Activated CD8-positive, alpha-beta T cell treated with anti-CD3 and anti-CD28 coated beads for 36 hours (primary cell): ENCODE results near the gene NCR2. TPM values are rescaled to one million over a fixed set of nuclear protein-coding genes. Genes with fewer than 3 reads are reported as not detected.
A peak's percentile ranks its signal among the peaks of the same experiment; 100 is the strongest.

Source experiments
- ATAC-seq: fragments of 200-7000 bp; cut with Tn5 transposase; one replicate; pipeline ENCODE4 v1.10.0; 2021; ENCODE audit warnings: mild to moderate bottlenecking, moderate library complexity
- CTCF ChIA-PET: fragments of 350-600 bp; sonication (Branson Sonifier 250); formaldehyde crosslinking; loops from one replicate; lab custom pipeline; 2021; ENCODE audit warnings: antibody characterized with exemption; lab: Charles Lee
- POLR2A ChIA-PET: fragments of 350-600 bp; sonication (Branson Sonifier 250); formaldehyde crosslinking; loops from one replicate; lab custom pipeline; 2021; ENCODE audit warnings: antibody characterized with exemption; lab: Charles Lee
- DNase-seq: peaks from one replicate; pipeline ENCODE4 v3.0.0-alpha.2; 2020
- H3K27ac Mint-ChIP-seq: one replicate; pipeline ENCODE4 v1.8.0; 2021; ENCODE audit warnings: mild to moderate bottlenecking, mixed read lengths
- H3K27me3 Mint-ChIP-seq: one replicate; pipeline ENCODE4 v1.8.0; 2021; ENCODE audit warnings: mixed read lengths
- H3K36me3 Mint-ChIP-seq: one replicate; pipeline ENCODE4 v1.8.0; 2021; ENCODE audit warnings: low read depth, mixed read lengths
- H3K4me1 Mint-ChIP-seq: one replicate; pipeline ENCODE4 v1.8.0; 2021; ENCODE audit warnings: low read depth, mixed read lengths
- H3K4me3 Mint-ChIP-seq: one replicate; pipeline ENCODE4 v1.8.0; 2021; ENCODE audit warnings: mild to moderate bottlenecking, moderate library complexity, mixed read lengths
- H3K9me3 Mint-ChIP-seq: one replicate; pipeline ENCODE4 v1.8.0; 2021; ENCODE audit warnings: mixed read lengths
- CTCF ChIP-seq: fragments of 200-600 bp; IDR thresholded peaks from one replicate; pipeline ENCODE4 v1.8.0; 2022; ENCODE audit warnings: antibody characterized with exemption, mild to moderate bottlenecking
- intact Hi-C: fragments of 100-400 bp; cut with micrococcal nuclease; formaldehyde crosslinking; loops from one replicate; pipeline ENCODE4 v1.10.0; 2022
- total RNA-seq, 2 experiments: library from RNA; stranded (reverse); gene quantifications; one replicate each; pipeline ENCODE4 v1.2.3, GENCODE V29; 2021

NCR2 gene
- total RNA-seq, 2 experiments from 2014 or later = 0.56 to 0.68 TPM

- no peak for ATAC-seq
Measured at GRCh38 chr6:41334482-41335040, 847 bp upstream of the NCR2 start.

GRCh38 chr6:41335943-41336342 is 535 bp downstream of the NCR2 start:
- Mint-ChIP-seq H3K36me3 (no peaks in the 10 kb centered on the region), H3K27ac (peak overlapping the region; percentile 93), H3K4me3 (peak overlapping the region; percentile 5), H3K4me1 (peaks cover 59% of the 10 kb centered on the region), H3K9me3 (no peaks in the 10 kb centered on the region), H3K27me3 (no peaks in the 10 kb centered on the region)
- intact Hi-C loops = no loop called here
- ATAC-seq (no peak), DNase-seq (peak; percentile 57)
- no peak for TF ChIP-seq CTCF
- ChIA-PET POLR2A (interaction anchor here (1.0 kb wide), 1 partner anchor 8 kb away, joined by 3 read pairs; no protein-coding TSS in a partner anchor), CTCF (interaction anchor here (1.6 to 6.5 kb wide), 5 partner anchors 8 to 259 kb away, joined by 4 to 106 read pairs (median 33); no protein-coding TSS in a partner anchor)

More at GRCh38 chr6:41334482-41335040, 847 bp upstream of the NCR2 start:
- DNase-seq = peak; percentile 43
- Mint-ChIP-seq H3K4me3 (peak overlapping the region; percentile 33), H3K27ac (peak overlapping the region; percentile 93), H3K4me1 (peaks cover 59% of the 10 kb centered on the region), H3K9me3 (no peaks in the 10 kb centered on the region), H3K36me3 (no peaks in the 10 kb centered on the region), H3K27me3 (no peaks in the 10 kb centered on the region)
- ChIA-PET CTCF (interaction anchor here (0.8 to 6.5 kb wide), 20 partner anchors 9 to 349 kb away, joined by 3 to 106 read pairs (median 5); no protein-coding TSS in a partner anchor), POLR2A (interaction anchor here (1.0 to 2.7 kb wide), 5 partner anchors 11 to 198 kb away, joined by 3 to 34 read pairs (median 9); no protein-coding TSS in a partner anchor)
- intact Hi-C loops = no loop called here
- peak; percentile 36 for TF ChIP-seq CTCF

GRCh38 chr6:41336824-41337223 is 1.4 kb downstream of the NCR2 start:
- no peaks in the 10 kb centered on the region for H3K27me3 Mint-ChIP-seq
- H3K4me3 Mint-ChIP-seq = no peak overlapping the region
- ChIA-PET POLR2A (no interaction called here), CTCF (interaction anchor here (1.6 to 3.1 kb wide), 2 partner anchors 8 to 31 kb away, joined by 4 to 27 read pairs; no protein-coding TSS in a partner anchor)
- no peak overlapping the region for H3K27ac Mint-ChIP-seq
- intact Hi-C loops = no loop called here
- ATAC-seq (no peak), DNase-seq (no peak)
- no peaks in the 10 kb centered on the region for H3K36me3 Mint-ChIP-seq
- TF ChIP-seq CTCF = no peak
- peaks cover 51% of the 10 kb centered on the region for H3K4me1 Mint-ChIP-seq
- no peaks in the 10 kb centered on the region for H3K9me3 Mint-ChIP-seq

GRCh38 chr6:41337709-41338108 is 2.3 kb downstream of the NCR2 start:
- DNase-seq (no peak), ATAC-seq (no peak)
- intact Hi-C loops = no loop called here
- CTCF ChIA-PET = interaction anchor here (1.0 to 3.1 kb wide), 4 partner anchors 30 to 281 kb away, joined by 3 to 27 read pairs (median 3); no protein-coding TSS in a partner anchor
- no peaks in the 10 kb centered on the region for H3K9me3 Mint-ChIP-seq
- H3K27me3 Mint-ChIP-seq = no peaks in the 10 kb centered on the region
- no peaks in the 10 kb centered on the region for H3K36me3 Mint-ChIP-seq
- no peak overlapping the region for H3K27ac Mint-ChIP-seq
- POLR2A ChIA-PET = no interaction called here
- H3K4me1 Mint-ChIP-seq = peaks cover 42% of the 10 kb centered on the region
- TF ChIP-seq CTCF = no peak
- no peak overlapping the region for H3K4me3 Mint-ChIP-seq

- Mint-ChIP-seq H3K4me3 (no peak overlapping the region), H3K36me3 (no peaks in the 10 kb centered on the region), H3K9me3 (no peaks in the 10 kb centered on the region), H3K27ac (no peak overlapping the region), H3K27me3 (no peaks in the 10 kb centered on the region), H3K4me1 (peaks cover 37% of the 10 kb centered on the region)
- ChIA-PET POLR2A (interaction anchor here (0.6 kb wide), 1 partner anchor 756 kb away, joined by 5 read pairs; no protein-coding TSS in a partner anchor), CTCF (interaction anchor here (0.9 to 3.1 kb wide), 8 partner anchors 19 to 345 kb away, joined by 3 to 27 read pairs (median 4); no protein-coding TSS in a partner anchor)
- no peak for TF ChIP-seq CTCF
- intact Hi-C loops = no loop called here
- no peak for ATAC-seq
- no peak for DNase-seq
Measured at GRCh38 chr6:41338659-41339058, 3.3 kb downstream of the NCR2 start.
